HG03520 (cell line): ENCODE data around the gene SLC26A2.
A peak's percentile ranks its signal among the peaks of the same experiment; 100 is the strongest.

ENCODE experiments used
- ATAC-seq: cut with Tn5 transposase; IDR thresholded peaks from one replicate; pipeline ENCODE4 v1.9.1; 2021; ENCODE audit warnings: mild to moderate bottlenecking, moderate library complexity; ENCODE audit not compliant: unreplicated experiment

SLC26A2 gene

DNA sequence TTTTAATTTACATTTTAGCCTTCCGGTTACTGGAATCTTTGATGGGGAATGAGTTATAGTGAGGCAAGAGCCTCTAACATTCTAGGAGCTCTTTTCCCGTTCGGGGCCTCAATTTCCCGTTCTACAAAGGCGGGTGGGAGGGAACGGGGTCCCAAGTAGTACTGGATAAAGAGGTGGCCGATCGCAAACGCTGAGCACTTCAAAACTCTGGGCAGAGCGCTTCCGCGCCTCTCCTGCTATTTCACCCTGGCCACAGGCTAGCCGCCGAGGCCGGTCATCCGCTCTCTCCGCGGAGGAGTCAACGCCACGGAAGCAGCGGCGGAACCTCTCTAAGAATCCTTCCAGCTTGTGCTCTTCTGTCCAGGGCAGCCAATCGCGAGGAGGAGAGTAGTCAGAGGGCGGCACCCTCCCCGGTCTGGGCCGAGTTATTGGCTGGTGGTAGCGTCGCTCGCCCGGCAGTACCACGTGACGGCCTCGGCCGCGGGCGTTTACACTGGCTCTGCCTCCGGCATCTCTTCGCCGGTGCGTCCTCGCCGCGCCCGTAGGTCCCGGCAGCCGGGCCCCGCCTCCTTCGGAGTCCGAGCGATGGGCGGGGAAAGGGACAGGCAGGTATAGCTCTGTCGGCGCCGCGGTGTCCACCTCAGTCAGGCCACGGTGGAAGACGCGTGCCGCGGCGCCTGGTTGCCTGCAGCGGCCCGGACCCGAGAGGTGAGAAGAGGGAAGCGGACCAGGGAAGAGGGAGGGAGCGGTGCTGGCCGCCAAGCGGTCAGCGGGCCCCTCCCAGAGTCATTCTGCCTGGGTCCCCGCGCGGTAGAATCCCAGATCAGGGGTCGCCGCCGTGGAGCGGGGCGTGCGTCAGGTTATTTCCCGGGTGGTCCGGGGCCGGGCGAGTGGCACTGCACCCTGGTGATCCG is at the start of gene SLC26A2:
TSS of gene SLC26A2 (plus strand) at position 487 of the 914 bp plus-strand sequence. CDS start 16,895 bp downstream, outside the sequence.
- peak; percentile 99 for ATAC-seq

DNA sequence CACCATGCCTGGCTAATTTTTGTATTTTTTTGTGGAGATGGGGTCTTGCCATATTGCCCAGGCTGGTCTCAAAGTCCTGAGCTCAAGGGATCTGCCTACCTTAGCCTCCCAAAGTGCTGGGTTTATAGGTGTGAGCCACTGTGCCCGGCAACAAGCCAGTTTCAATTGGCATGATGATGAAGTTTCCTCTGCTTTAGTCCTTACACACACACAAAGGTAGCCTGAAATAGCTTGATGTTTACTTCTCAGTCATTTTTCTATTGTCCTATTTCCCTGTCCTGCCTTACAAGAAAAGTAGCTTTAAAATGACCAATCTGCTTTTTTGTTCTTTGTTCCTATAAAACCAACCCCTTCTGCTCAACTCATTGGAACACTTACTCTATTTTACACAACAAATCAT is 49.5 kb upstream of the SLC26A2 start:
- ATAC-seq = no peak

DNA sequence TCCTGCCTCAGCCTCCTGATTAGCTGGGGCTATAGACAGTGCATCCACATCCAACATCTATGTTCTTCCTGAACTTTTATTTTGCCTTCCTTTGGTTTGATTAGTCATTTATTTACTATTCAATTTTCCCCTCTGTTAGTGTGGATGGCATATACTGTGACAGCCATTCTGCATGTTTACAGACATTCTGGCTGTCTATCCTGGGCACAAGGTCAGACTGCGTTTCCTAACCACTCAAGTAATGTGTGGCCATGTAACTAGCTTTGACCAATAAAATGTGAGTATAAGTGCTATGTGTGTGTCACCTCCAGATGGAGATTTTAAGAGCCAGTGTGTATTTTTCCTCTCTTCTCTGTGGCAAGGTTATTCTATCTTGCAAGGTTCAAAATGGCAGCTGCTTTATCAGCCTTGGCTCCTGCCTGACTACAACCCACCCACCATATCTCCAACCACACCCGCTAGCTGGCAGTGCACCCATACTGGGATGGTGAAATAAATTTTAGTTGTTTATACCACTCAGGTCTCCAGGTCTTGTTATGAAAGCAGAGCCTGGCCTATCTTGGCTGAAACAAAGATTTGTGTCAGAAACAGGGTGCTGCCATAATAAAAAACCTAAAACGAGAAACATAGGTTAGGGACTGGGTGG is 48.2 kb upstream of the SLC26A2 start:
- ATAC-seq = no peak

DNA sequence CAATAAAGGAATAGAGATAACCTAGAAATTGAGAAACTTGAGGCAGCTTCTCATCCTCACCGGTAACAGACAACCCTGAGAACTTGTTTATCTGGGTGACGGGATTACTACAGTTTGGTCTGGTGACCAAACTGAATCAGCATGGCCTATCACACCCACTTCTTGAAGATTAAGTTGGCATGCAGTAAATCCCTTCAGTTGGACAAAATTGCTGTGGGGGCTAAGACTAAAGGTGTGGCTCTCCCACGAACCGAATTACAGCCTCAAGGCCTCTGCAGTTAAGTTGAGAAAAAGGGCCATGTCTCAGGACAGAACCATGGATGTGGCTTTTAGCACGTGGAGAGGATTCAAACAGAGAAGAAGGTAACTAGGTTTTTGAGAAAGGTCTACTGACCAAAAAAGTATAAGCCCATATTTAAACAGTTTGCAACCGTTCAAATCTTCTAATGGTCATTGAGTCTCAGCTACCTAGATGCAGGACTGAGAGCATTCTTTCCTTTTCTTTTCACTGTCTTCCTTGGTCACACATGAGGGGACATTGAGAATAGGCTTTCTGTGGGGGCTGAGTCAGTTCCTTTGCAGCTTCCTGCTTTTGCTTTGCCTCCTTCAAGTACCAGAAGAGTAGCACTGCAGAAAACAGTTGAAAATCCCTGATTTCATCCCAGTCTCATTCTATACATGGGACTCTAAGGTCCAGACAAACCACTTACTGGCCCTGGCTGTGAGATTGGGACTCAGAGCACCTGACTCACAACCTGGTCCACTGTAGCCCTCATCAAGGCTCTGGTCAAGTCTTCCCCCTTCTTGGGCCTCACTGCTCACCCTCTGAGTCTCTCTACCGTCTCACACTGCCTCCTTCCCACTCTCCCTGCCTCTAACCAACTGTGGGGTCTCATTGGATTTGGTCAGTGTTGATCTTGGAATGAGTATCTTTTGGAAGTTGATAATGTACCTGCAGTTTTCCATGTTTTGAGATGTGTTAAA is 46.8 kb upstream of the SLC26A2 start:
- ATAC-seq = no peak

DNA sequence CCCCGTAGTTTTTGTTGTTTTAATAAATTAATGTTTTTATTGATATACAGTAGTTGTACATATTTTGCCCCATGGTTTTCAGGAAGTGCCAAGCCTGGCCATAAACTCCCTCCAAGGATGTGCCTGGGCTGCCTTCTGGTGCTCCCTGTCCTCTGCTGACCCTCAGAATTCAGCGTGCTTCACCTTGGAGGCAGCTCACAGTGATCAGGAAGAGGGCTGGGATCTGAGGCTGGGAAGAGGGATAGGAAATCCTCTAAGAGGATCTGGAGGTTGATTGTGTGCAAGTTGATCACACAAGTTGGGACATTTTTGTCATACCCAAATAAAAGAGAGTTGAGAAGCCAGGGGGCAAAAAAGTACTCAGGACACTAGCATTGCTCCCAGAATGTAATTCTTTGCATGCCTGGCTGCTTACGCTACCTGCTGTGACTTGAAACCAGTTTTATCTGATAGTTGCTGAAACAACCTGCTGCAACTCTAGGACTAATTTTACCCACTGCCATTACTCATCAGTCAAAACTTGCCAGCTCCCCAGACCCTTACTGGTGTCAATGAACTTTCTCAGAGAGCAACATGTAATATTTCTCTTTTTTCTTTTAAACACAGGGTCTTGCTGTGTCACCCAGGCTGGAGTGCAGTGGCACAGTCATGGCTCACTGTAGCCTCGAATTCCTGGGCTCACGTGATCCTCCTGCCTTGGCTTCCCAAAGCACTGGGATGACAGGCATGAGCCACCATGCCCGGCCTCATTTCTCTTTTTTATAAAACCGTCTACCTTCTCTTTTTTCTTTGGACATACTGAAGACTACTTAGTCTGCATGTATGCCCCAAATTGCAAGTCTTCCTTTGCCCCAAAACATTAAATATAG is 44.9 kb upstream of the SLC26A2 start:
- ATAC-seq = no peak

DNA sequence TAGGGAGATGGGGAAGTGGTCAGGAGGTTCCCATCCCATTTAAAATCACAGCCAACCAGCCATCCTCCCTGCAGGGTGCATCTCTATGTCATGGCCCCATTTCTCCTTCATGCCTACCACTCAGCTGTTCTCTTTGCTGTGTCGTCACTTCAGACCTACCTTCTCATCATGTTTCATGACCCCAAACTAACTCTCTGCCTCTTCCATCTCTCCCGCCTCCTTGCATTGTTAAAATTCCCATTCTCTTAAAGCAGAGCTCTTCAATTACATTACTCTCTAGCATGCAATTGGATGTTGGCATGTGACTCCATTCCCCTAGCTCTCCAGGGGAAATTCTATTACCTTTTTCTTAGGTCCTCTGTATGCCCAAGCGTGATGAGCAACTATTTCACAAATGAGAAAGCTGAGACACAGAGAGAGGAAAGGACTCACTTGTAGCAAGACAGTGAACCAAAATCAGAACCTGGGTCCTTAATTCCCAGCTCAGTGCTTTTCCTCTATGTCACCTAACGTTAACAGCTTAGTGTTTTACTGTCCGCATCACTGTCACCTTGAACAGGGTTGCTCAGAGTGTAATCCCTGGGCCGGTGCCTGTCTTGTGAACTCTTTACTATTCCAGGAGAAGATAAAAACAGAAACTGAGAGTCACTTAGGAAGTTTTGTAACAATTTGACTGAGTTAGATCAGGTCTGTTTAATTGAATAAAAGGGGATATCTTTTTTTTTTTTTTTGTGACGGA is 44.1 kb upstream of the SLC26A2 start:
- ATAC-seq = no peak

DNA sequence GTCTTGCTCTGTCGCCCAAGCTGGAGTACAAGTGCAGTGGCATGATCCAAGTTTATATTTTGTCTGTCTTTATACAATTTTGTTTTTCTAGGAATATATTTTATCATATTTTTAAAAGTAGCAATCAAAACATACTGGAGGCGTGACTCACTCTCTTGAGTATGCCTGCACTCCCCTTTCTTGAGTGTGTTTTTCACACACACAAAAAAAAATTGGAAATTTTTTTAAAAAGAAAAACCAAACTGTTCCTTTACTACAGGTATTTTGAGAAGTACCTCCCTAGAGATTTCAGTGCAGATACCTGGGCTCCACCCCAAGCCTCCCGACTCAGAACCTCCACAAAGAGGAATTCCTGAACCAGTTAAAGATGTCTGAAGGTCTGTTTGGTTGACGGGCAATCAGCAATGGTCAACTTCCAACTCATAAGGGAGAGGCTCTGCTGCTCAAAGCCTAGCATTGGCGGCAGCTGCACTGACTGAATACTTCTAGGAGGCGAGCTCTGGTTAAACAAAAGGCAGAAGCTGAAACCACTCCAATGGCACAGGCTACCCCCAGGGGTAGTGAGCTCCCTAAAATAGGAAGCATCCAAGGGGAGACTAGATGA is 43.4 kb upstream of the SLC26A2 start:
- ATAC-seq = no peak

DNA sequence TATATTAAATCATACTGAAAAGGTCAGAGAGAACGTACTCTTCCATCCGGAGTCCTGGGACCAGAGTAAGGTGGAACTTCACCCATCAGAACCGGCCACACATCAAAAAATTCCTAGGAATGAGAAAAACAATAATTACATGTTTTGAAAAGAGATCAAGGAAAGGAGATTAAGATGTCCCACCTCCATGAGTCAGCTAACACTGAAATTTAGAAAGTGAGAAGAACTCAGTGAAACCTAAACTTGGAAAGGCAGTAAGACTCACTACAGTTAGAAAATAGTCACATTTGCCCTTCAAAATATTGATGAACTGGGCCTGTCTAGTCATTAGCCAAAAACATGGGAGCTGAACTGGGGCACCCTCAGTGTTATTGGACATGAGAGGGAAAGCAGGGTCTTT is 39.0 kb upstream of the SLC26A2 start:
- ATAC-seq = no peak

DNA sequence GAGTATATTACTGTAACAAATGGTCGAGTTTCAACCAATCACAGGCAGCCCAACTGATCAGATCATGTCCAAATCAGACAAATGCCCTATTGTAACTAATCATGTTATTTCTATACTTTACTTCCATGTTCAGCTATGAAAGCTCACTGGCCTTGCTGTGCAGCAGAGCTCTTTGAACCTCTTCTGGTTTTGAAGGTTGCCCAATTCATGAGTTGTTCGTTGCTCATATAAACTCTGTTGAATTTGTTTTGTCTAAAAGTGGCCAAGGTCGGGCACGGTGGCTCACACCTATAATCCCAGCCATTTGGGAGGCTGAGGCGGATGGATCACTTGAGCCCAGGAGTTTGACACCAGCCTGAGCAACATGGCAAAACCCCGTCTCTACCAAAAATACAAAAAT is 37.6 kb upstream of the SLC26A2 start:
- no peak for ATAC-seq

DNA sequence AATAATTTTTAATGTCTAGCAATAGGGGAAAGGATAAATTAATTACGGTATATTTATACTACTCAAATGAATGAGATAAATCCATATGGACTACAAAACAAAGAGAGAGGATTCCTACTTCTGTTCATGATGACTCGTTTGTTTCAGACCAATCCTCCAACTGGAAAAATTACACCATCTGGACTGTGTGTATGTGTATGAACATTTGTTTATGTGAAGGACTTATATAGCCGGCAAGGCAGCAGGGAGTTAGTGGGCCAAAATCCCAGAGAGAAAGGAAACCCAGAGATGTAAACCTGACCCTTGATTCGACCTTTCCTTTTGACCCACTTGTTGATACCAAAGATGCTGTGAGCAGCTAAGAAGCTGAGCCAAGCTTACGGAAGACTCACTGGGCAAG is 36.1 kb upstream of the SLC26A2 start:
- no peak for ATAC-seq

DNA sequence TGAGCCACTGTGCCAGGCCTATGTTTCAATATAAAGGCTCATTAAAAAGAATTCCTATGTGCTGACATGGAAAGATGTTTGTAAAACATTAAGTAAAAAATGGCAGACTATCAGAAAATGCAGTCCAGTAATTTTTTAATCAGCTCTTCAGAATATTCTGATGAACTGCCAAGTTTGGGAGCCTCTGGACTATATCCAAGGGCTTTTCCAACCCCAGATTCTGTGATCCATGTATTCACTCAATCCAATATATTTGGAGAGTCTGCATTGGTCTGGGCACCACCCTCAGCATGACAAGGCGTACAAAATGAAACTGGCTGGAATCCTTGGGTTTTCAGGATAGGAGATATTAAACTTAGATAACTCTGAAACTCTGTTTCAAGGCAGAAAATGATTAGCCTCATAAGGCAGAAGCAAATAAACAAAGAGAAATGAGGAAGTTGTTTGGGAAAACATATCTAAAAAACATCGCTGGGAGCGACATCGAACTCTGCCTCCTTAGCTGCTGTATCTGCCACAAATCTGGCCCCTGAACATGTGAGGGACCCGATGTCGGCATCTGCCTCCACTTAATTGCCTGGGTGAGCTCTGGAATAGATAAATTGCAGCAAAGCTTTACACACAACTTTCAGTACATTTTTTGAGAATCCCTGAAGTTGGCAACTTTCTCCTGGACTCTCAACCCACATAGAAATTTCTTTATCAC is 30.4 kb upstream of the SLC26A2 start:
- ATAC-seq = no peak

DNA sequence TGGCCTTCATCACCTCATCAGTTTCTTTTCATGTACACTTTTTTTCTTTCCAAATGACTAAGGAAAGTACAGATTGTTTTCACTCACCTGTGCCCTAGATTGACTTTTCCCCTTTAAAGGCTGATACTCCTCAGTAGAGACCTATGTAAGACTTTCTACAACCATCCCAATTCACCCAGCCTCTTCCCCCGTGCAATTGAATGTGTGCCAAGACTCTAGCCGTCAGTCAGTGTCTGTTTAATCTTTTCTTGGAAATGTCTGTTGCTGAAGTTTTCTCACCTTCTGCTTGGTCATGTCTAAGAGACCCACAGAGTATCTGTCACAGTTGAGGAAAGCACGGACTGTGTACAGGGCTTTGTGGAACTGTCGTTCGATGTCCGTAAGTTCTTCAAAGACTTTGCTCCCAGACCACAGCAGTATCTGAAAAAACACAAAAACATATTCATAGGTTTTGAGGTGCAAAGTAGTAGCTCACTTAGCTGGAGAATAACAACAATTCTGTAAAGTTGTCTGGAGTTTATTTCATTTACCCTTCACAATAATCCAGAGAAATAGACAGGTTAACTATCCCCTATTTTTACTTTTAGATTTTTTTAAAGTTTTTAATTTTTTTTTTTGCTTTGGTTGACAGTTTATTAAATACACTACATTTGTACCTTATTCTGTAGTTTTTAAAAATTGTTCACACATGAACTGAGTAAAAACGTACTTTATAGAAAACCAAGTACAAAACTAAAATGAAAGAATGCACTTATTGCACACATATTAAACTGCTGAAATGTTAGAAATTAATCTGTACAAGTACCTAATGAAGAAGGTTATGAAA is 29.6 kb upstream of the SLC26A2 start:
- ATAC-seq = no peak

DNA sequence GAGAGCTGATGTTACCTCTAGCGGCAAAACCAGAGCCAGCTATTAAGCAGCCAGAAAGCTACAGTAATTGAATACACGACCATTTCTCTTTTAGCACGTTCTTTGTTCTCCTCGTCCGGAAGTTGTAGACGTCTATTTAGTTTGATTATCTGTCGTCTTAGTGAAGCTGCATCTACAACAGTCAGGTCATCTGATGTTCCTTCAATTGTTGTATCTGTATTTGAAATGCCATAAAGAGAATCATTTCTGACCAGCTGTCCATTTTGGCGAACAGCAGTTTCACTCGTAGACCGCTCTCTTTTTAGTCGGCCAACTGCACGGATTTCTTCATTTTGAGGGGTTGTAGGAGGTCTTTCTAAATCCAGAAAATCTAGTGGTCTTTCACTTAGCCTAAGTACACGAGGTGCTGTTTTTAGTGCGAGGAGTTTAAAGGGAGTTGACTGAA is 28.5 kb upstream of the SLC26A2 start:
- no peak for ATAC-seq

DNA sequence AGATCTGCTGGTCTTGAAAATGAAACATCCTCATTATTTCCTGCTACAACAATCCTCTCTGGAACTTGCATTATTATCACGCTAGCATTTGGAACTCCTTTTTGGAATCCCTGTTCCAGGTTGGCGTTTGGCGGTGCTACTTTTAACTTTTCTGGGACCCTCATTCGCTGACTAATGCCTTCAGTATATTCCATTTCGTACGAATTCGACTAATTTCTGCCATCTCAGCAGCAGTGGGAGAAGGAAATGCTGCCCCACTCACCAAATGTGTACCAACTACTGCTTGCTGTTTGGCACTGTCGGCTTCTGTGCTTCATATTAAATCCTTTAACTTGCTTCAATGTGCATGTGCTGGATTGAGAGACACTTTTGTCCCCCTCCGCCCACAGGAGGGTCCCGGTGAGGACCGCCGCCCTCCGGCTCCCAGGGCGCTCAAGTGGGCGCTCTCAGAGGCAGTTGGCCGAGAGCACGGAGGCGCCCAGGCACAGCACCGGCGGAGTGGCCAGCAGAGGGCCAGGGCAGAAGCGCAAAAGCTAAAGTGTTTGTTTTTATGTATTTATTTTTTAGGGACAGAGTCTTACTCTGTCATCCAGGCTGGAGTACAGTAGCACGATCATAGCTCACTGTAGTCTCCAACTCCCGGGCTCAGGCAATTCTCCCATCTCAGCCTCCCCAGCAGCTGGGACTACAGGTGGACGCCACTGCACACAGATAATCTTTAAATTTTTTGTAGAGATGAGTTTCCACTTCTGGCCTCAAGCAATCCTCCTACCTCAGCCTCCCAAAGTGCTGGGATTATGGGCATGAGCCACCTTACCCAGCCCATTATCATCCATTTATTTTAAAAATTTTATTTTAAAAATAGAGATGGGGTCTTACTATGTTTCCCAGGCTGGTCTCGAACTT is 27.9 kb upstream of the SLC26A2 start:
- no peak for ATAC-seq

DNA sequence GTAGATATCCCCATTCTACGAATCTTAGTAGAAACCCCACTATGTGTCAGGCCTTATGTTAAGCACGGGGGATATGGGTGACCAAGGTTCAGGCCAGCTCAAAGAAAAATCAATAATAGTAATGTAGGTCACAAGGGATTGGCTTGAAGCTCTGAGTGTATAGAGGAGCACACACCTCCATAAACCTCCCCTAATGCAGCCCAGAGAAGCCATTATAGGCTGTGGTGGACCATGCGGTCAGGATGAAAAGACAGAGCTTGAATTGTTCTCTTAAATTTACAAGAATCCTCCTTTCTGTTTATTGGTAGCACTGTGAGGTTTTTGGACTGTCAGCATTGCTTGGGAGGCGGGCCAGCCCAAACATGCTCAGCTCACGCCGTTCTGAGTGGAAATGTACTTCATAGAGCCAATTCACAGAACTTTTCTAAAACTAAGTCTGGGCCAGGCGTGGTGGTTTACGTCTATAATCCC is 25.1 kb upstream of the SLC26A2 start:
- no peak for ATAC-seq

DNA sequence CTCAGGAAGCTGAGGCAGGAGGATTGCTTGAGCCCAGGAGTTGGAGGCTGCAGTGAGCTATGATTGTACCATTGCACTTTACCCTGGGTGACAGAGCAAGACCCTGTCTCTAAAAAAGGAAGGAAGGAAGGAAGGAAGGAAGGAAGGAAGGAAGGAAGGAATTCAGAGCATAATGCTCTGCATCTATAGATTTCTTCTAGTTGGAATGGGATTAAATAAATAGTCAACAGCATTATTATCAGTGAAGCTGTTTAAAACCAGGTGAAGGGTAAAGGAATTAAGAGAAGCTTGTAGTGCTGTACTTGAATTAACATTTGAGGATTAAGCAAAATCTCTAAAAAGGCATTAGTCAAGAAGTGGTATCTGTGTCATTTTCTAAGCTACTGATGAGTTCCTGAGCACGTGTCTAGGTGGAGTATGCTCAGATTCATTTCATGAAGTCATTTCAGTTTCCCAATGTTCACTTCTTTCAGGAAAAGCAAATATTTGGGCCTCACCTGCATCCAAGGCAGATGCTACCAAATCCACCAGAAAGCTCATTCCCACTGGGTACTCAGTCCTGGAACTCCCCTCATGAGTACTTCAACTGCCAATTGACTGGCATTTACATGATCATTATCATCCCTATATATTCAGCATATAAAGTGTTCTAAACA is 24.4 kb upstream of the SLC26A2 start:
- ATAC-seq = no peak
